GM21367 (cell line): ENCODE data around the gene CSTF2.
"Not testable (repeated sequence)": the region's sequence is repeated elsewhere in the genome, so short reads cannot be mapped to it uniquely, and the experiment has no call there.

Experiments
- ATAC-seq: cut with Tn5 transposase; IDR thresholded peaks from one replicate; pipeline ENCODE4 v1.9.1; 2021; ENCODE audit not compliant: unreplicated experiment

CSTF2 gene, protein sequence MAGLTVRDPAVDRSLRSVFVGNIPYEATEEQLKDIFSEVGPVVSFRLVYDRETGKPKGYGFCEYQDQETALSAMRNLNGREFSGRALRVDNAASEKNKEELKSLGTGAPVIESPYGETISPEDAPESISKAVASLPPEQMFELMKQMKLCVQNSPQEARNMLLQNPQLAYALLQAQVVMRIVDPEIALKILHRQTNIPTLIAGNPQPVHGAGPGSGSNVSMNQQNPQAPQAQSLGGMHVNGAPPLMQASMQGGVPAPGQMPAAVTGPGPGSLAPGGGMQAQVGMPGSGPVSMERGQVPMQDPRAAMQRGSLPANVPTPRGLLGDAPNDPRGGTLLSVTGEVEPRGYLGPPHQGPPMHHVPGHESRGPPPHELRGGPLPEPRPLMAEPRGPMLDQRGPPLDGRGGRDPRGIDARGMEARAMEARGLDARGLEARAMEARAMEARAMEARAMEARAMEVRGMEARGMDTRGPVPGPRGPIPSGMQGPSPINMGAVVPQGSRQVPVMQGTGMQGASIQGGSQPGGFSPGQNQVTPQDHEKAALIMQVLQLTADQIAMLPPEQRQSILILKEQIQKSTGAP

GRCh38 chrX:100819837-100820666 lies at the start of gene CSTF2:
Gene CSTF2, plus strand, starts transcription at chrX:100820391. Its CDS starts 26 bp downstream, at chrX:100820417.
- ATAC-seq = peak; percentile 99

GRCh38 chrX:100796371-100796770 lies 23.8 kb upstream of the CSTF2 start:
- not testable (repeated sequence) for ATAC-seq

- ATAC-seq = no peak
Measured at GRCh38 chrX:100797359-100797758, 22.8 kb upstream of the CSTF2 start.

DNA sequence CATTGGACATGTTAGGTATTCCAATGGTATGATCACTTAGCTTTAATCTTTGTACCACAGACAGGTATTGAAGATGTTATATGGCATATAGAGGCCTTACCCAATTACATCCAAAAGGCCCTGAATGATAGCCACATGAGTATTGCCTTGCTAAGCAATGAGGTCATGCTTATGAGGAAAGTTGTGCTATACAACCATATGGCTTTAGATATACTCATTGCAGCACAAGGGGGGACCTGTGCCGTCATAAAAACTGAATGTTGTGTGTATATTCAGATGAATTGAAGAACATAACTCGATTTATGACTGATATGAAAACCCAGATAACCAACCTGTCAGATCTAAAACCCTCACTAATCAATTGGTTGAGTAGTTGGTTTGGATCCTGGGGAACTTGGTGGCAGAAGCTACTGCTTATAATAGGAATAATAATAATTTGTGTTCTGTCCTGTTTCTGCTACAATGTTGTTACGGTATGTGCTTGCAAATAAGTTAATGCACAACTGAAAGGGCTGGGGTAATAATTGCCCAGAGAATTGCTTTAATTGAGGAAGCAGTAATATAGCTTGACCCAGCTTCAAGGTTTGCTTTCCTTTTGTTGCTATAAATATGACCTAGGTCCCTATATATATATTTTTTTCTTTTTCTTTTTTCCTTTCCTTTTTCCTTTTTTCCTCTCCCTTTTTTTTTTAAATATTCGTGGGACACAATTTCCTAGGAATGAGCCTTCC lies 21.5 kb upstream of the CSTF2 start:
- no peak for ATAC-seq

DNA sequence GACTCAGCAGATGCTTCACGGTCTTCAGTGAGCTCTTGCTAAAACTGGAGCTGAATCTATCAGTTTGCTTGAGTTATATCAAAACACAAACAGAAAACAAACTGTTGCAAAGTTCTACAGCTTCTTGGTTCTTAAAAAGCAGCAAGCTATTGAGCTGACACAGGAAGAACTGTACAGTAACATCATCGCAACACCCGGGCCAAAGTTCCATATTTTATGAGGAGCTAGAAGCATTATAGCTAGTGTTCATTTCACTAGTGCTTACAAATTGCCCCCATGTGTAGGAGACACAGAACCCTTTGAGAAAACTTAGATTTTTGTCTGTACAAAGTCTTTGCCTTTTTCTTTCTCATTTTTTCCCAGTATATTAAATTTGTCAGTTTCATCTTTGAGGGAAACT lies 17.3 kb upstream of the CSTF2 start:
- ATAC-seq = no peak

GRCh38 chrX:100804780-100805179 lies 15.4 kb upstream of the CSTF2 start:
- ATAC-seq = no peak

- not testable (repeated sequence) for ATAC-seq
Measured at GRCh38 chrX:100808265-100808664, 11.9 kb upstream of the CSTF2 start.

GRCh38 chrX:100812216-100813158 lies 7.7 kb upstream of the CSTF2 start:
- ATAC-seq = no peak

- ATAC-seq = no peak
Measured at GRCh38 chrX:100817340-100817739, 2.9 kb upstream of the CSTF2 start.

- ATAC-seq = no peak
Measured at GRCh38 chrX:100819534-100819836, 706 bp upstream of the CSTF2 start.

GRCh38 chrX:100829730-100830129 lies 9.5 kb downstream of the CSTF2 start:
- peak; percentile 68 for ATAC-seq

DNA sequence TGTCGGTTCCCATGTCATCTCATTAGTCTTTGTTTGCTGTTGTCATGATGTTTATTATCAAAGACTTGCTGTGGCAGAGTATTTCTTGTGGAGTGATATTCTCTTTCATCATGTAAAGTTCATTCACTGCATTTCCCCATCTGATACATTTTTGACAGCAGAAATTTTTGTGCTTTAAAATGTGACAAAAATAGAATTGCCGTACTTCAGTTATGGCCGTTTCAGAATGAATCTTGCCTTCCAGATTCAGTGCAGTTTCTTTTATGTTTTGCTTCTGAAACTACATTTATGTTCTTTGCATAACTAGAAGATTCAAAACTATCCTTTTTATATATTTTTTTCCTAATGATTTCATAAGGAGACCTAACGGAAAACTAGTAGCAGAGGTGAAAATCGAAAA lies 10.0 kb downstream of the CSTF2 start:
- ATAC-seq = peak; percentile 33

DNA sequence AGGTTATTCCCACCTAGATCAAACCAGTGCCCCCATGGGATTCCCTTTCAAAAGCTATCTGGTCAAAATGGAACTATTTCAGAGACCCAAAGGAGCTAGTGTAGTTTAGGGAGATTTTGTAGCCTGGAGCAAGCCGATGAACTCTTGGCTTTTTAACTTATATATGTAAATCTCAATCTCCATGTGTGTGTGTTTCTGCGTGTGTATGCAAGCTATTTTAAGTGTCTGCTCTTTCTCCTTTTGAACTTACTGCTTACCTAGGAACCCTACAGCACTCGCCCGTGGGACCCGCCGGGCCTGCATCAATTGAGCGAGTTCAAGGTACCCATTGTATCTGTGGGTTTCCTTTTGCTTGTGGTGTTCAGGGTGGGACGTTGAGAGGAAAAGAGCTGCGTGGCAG lies 10.4 kb downstream of the CSTF2 start:
- ATAC-seq = peak; percentile 38

DNA sequence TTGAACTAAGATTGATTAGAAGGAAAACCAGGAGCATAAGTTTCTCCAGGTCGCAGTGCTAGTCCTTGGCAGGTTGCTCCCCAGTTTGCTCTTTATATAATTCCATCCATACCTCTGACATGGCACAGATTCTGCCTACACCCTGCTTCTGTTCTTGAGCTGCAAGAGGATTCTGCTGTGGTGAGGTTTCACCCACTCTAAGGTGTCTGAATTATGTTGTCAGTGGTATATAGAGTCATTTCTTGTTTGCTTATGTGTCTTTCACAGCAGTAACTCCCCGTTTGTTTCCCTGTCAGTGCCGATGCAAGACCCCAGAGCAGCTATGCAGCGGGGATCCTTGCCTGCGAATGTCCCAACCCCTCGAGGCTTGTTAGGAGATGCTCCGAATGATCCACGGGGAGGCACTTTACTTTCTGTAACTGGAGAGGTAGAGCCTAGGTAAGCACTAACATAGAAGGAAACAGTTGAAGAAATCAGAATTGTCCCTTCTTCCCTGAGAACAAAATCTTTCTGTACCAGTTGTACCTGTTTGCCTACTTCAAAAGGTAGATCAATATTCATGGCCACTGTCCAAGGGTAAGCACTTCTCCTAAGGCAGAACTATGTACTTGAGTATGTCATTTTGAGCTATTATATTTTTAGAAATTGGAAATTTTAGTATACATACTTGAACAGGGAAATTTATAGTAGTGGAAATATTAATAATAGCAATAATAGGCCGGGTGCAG lies 11.2 kb downstream of the CSTF2 start:
- ATAC-seq = no peak

DNA sequence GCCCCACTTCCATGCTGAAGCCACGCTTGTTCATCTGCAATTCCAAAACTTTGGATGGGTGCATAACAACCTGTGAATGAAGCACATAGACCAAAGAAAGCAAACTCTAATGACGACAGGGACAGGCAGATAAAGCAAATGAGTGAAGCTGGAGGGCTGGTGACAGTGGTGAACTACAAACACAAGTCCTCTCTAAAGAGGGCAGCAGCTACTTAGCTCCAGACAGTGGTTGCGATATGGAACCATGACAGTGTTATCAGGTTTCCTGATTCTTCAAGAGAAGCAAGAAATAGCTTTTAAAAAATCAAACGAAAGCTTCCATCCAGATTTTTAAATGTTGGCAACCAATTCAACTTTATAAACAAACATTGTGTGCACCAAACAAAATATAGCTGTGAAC lies 30.1 kb downstream of the CSTF2 start:
- no peak for ATAC-seq

DNA sequence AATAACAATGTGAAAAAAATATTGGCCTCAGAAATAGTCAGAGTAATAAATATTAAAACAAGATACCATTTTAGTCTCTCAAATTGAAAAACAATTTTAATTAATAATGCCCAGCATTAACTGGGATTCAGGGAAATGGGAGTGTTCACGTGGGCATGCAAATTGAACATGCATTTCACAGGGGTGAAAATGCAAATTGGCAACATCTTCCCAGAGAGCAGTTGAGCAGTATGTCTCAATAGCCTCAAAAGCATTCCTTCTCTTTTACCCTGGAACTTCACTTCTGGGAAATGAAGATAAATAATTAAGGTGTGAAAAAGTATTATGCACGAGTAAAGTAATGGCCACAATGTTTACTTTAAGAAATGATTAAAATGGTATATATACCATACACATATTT lies 32.6 kb downstream of the CSTF2 start:
- ATAC-seq = no peak

- ATAC-seq = no peak
Measured at GRCh38 chrX:100863326-100863864, 43.2 kb downstream of the CSTF2 start.

- ATAC-seq = no peak
Measured at GRCh38 chrX:100864657-100865391, 44.6 kb downstream of the CSTF2 start.

DNA sequence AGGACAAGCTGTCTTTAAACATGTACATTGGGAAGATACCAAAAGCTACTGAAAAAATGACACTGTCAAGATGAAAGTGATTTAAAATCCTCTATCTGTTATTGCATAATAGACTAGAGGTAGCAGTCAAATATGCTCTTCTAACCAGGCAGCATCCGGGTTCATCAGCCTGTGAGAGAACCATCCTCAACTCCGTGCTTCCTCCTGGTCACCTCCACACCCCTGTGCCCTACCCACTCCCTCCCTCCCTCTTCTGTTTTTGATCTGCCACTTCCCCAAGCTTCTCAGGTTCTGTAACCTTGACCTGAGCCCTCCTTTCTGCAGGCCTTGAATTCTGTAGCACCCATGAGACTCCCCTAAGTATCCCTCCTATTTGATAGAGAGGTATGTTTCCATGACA lies 48.1 kb downstream of the CSTF2 start:
- no peak for ATAC-seq
